Stimulated activated CD8-positive, alpha-beta memory T cell treated with anti-CD3 and anti-CD28 coated beads, Interleukin-7, amount 100 ng/mL, for 48 hours (primary cell): ENCODE data around the gene SKA3.

Experiments used
- DNase-seq, 2 donors: peaks; one replicate each; pipeline ENCODE4 v3.0.0-alpha.2; 2020; ENCODE audit warnings: low read depth in 1 of 2; ENCODE audit errors: extremely low read depth in 1 of 2

SKA3 gene

GRCh38 chr13:21117104-21117809, 59.1 kb downstream of the SKA3 start:
- no peak for DNase-seq

- DNase-seq = no peak
Measured at GRCh38 chr13:21116141-21116540, 60.2 kb downstream of the SKA3 start.

- no peak for DNase-seq
Measured at GRCh38 chr13:21115231-21115630, 61.1 kb downstream of the SKA3 start.

- DNase-seq = no peak
Measured at GRCh38 chr13:21111546-21111945, 64.8 kb downstream of the SKA3 start.

GRCh38 chr13:21109168-21109567, 67.2 kb downstream of the SKA3 start:
- no peak for DNase-seq

- no peak for DNase-seq
Measured at GRCh38 chr13:21106089-21106488, 70.3 kb downstream of the SKA3 start.

GRCh38 chr13:21104199-21105019, 71.9 kb downstream of the SKA3 start:
- no peak for DNase-seq
